ENCODE data around the gene BPIFB4.

DNA sequence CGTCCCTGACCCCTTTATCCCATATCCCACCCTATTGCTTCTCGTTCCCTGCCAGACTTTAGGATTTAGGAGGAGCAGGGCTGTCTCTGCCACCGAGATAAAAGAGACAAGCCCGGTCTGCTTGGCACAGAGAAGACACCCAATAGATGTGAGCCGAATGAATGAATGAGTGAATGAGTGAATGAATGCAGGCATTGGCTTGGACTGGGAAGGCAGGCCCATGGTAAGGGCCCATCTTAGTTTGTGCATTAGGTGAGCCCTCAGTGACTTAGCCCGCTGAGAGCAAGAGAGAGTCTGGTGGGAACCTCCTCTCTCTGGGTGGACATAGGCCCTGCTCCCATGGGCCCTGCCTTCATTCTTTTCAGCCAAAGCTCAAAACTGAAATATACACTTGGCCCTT is 48.9 kb upstream of the BPIFB4 start:
- TF ChIP-seq, protein P1, sequence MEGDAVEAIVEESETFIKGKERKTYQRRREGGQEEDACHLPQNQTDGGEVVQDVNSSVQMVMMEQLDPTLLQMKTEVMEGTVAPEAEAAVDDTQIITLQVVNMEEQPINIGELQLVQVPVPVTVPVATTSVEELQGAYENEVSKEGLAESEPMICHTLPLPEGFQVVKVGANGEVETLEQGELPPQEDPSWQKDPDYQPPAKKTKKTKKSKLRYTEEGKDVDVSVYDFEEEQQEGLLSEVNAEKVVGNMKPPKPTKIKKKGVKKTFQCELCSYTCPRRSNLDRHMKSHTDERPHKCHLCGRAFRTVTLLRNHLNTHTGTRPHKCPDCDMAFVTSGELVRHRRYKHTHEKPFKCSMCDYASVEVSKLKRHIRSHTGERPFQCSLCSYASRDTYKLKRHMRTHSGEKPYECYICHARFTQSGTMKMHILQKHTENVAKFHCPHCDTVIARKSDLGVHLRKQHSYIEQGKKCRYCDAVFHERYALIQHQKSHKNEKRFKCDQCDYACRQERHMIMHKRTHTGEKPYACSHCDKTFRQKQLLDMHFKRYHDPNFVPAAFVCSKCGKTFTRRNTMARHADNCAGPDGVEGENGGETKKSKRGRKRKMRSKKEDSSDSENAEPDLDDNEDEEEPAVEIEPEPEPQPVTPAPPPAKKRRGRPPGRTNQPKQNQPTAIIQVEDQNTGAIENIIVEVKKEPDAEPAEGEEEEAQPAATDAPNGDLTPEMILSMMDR (IDR thresholded peaks at IDR 0.05; ENCODE audit: poor library complexity) = no peak
- no peak for TF ChIP-seq EZH2phosphoT487 (IDR thresholded peaks at IDR 0.05; ENCODE audit: low read depth, severe bottlenecking, unreplicated experiment)

All from hepatocyte (in vitro differentiated cells).